Neural crest cell (in vitro differentiated cells): ENCODE measurements around the gene AQP5. TPM values are rescaled to one million over a fixed set of nuclear protein-coding genes. Genes with fewer than 3 reads are reported as not detected.

ENCODE experiments used
- DNase-seq: peaks from one replicate; pipeline ENCODE4 v3.0.0; 2021; ENCODE audit warnings: low read depth, mixed read lengths, low spot score
- H3K27ac Mint-ChIP-seq: one replicate; pipeline ENCODE4 v1.8.0; 2021; ENCODE audit warnings: mild to moderate bottlenecking, mixed read lengths; ENCODE audit not compliant: unreplicated experiment
- H3K27me3 Mint-ChIP-seq: 2 replicates; pipeline ENCODE4 v1.8.0; 2021; ENCODE audit warnings: low read depth, mild to moderate bottlenecking, mixed read lengths
- H3K36me3 Mint-ChIP-seq: 2 replicates; pipeline ENCODE4 v1.8.0; 2021; ENCODE audit warnings: low read depth, mild to moderate bottlenecking, mixed read lengths
- H3K4me1 Mint-ChIP-seq: 2 replicates; pipeline ENCODE4 v1.8.0; 2021; ENCODE audit warnings: mixed read lengths
- H3K4me3 Mint-ChIP-seq: one replicate; pipeline ENCODE4 v1.8.0; 2021; ENCODE audit warnings: mild to moderate bottlenecking, mixed read lengths
- H3K9me3 Mint-ChIP-seq: 2 replicates; pipeline ENCODE4 v1.8.0; 2021; ENCODE audit warnings: mixed read lengths
- total RNA-seq: library from RNA; stranded (reverse); gene quantifications from 2 replicates; pipeline ENCODE4 v1.2.1, GENCODE V29; 2021
- TF ChIP-seq, protein P1 (sequence below): fragments of 200-600 bp; sonication (generic); conservative IDR thresholded peaks from 2 replicates; pipeline ENCODE4 v1.5.0; 2021; ENCODE audit warnings: antibody characterized with exemption, mild to moderate bottlenecking

The AQP5 gene
- total RNA-seq, 1 donor from 2014 or later = 1.2 TPM

DNA sequence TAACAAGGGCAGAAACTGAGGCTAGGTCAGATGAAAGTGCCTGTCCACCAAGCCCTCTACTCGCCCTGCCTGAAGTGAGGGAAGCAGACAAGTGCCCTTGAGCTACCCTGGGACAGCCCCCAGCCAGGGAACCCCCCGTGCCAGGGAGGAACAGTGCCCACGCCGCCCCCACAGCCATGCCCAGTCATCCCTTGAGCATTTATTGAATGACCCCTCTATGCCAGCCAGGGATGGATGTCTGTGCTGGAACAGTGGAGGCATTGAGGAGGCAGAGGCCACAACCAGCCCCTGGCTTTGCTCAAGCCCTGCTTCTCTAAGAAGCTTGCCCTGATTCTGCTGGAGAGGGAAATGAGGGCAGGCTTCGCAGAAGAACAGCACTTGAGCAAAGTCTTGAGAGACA, 7.4 kb downstream of the AQP5 start:
- H3K27ac Mint-ChIP-seq = no peak overlapping the region
- H3K4me1 Mint-ChIP-seq = no peaks in the 10 kb centered on the region
- no peak for DNase-seq
- H3K4me3 Mint-ChIP-seq = no peak overlapping the region
- H3K36me3 Mint-ChIP-seq = no peaks in the 10 kb centered on the region
- TF ChIP-seq, protein P1, sequence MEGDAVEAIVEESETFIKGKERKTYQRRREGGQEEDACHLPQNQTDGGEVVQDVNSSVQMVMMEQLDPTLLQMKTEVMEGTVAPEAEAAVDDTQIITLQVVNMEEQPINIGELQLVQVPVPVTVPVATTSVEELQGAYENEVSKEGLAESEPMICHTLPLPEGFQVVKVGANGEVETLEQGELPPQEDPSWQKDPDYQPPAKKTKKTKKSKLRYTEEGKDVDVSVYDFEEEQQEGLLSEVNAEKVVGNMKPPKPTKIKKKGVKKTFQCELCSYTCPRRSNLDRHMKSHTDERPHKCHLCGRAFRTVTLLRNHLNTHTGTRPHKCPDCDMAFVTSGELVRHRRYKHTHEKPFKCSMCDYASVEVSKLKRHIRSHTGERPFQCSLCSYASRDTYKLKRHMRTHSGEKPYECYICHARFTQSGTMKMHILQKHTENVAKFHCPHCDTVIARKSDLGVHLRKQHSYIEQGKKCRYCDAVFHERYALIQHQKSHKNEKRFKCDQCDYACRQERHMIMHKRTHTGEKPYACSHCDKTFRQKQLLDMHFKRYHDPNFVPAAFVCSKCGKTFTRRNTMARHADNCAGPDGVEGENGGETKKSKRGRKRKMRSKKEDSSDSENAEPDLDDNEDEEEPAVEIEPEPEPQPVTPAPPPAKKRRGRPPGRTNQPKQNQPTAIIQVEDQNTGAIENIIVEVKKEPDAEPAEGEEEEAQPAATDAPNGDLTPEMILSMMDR = no peak
- no peaks in the 10 kb centered on the region for H3K9me3 Mint-ChIP-seq
- peaks cover 18% of the 10 kb centered on the region for H3K27me3 Mint-ChIP-seq

DNA sequence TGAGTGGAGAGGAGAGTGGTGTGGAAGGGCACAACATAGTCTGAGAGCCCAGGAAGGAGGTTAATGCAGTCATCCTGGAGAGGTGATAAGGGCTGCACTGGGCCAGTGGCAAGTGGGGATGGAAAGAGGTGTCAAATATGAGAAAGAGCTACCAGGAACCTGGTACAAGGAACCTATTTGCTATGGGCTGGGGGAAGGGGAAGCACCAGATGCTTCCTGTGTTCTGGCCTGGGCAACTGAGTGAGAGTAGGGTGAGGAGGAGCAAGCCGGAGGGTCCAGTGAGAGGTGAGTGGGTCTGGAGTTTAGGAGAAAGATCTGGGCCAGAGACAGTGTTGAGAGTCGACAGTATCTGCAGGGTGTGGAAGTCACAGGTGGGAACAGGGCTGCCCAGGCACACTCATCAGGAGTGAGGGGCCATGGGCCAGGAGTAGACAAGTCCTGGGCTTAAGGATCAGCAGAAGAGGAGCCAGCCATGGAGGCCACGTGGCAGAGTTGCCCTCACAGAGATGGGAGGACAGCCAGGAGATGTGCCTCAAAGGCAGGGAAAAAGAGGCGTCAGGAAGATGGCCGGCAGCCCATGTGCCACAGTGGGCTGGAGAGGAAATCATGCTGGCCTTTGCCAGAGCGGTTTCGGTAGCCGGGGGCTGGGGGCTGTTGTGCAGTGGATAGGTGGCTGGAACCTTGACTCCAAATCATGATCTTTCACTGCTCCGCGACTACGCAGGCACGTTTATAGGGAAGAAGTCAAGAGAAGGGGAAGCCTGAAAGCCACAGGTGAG, 8.2 kb downstream of the AQP5 start:
- no peaks in the 10 kb centered on the region for H3K4me1 Mint-ChIP-seq
- H3K27me3 Mint-ChIP-seq = peaks cover 13% of the 10 kb centered on the region
- H3K4me3 Mint-ChIP-seq = no peak overlapping the region
- DNase-seq = no peak
- H3K9me3 Mint-ChIP-seq = no peaks in the 10 kb centered on the region
- TF ChIP-seq, protein P1 = no peak
- H3K36me3 Mint-ChIP-seq = no peaks in the 10 kb centered on the region
- H3K27ac Mint-ChIP-seq = no peak overlapping the region

DNA sequence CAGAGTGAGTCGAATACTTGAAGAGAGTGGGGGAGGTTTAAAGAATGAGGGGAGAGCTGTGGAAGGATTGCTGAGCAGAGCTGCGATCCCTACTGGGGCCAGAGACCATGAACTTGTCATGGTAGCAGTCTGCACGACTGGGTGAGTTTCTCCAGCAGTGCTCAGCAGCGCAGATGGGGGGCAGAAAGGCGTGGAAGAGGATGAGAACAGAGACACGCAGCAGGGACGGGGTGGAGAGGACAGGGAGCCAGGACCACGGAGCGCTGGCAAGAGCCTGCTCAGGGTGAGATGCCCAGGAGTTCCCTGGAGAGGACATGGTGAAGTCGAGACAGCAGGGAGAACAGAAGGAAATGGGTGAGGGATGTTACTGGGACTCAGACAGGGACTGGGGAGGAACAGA, 9.0 kb downstream of the AQP5 start:
- no peak overlapping the region for H3K4me3 Mint-ChIP-seq
- H3K27ac Mint-ChIP-seq = no peak overlapping the region
- TF ChIP-seq, protein P1 = no peak
- no peak for DNase-seq
- H3K36me3 Mint-ChIP-seq = no peaks in the 10 kb centered on the region
- peaks cover 10% of the 10 kb centered on the region for H3K27me3 Mint-ChIP-seq
- H3K4me1 Mint-ChIP-seq = no peaks in the 10 kb centered on the region
- no peaks in the 10 kb centered on the region for H3K9me3 Mint-ChIP-seq

DNA sequence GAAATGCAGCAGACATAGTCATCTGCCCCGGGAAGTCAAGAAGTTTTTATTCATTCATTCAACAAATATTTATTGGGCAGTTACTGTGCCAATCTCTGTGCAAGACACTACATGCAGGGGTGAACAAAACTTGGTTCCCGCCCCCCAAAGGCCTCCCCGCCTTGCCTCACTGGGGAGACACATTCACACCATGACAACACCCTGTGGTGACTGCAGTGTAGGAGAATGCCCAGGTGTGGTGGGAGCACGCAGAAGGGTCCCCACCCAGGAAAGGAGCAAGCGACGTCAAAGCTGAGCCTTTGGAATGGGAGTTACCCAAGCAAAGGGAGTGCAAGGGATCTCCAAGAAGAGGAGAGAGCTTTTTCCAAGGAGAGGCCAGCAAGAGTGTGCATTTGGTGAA, 9.5 kb downstream of the AQP5 start:
- H3K4me1 Mint-ChIP-seq = no peaks in the 10 kb centered on the region
- TF ChIP-seq, protein P1 = no peak
- DNase-seq = no peak
- peaks cover 10% of the 10 kb centered on the region for H3K27me3 Mint-ChIP-seq
- no peaks in the 10 kb centered on the region for H3K36me3 Mint-ChIP-seq
- H3K27ac Mint-ChIP-seq = no peak overlapping the region
- H3K9me3 Mint-ChIP-seq = no peaks in the 10 kb centered on the region
- no peak overlapping the region for H3K4me3 Mint-ChIP-seq

DNA sequence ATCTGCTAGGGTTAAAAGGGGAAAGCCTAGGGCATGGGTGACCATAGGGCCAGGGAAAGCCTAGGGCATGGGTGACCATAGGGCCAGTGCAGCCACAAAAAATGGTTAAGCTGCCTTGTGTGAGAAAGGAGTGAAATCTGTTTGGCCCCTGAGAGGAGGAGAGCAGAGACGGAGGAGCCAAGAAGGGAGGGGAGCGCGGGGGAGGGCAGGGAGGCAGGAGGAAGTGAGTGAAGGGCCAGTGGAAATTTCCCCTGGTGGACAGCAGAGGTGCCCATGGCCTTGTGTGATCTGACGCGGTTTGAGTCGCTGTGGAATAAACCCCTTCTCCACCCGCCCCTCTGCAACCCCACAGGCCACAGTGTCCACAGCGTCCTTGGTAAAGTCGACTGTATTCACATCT, 10.5 kb downstream of the AQP5 start:
- DNase-seq = no peak

More for the DNA sequence above, 10.5 kb downstream of the AQP5 start:
- Mint-ChIP-seq H3K4me1 (no peaks in the 10 kb centered on the region), H3K36me3 (no peaks in the 10 kb centered on the region), H3K9me3 (no peaks in the 10 kb centered on the region), H3K27me3 (peaks cover 1% of the 10 kb centered on the region), H3K27ac (no peak overlapping the region), H3K4me3 (no peak overlapping the region)
- TF ChIP-seq, protein P1 = no peak
